ENCODE measurements around the gene RMND5A.

Gene RMND5A

GRCh38 chr2:86774862-86775261 is 54.8 kb downstream of the RMND5A start:
- no peak overlapping the region for H3K4me3 ChIP-seq (ENCODE audit: insufficient read depth, low read length, poor library complexity, severe bottlenecking)
- H4K20me1 ChIP-seq (ENCODE audit: low read depth, low read length) = no peaks in the 10 kb centered on the region
- H3K9me2 ChIP-seq (replicated peaks; ENCODE audit: insufficient read depth, low read length) = no peaks in the 10 kb centered on the region
- TF ChIP-seq EZH2phosphoT487 (conservative IDR thresholded peaks at IDR 0.05; ENCODE audit: low read length) = no peak
- no peak for TF ChIP-seq CTCF (IDR thresholded peaks at IDR 0.05; ENCODE audit: insufficient read depth, low read length, poor library complexity, severe bottlenecking)
- no peaks in the 10 kb centered on the region for H3K79me2 ChIP-seq (ENCODE audit: insufficient read depth, low read length)
- no peaks in the 10 kb centered on the region for H3K27me3 ChIP-seq (ENCODE audit: low read length)
- H3K27ac ChIP-seq (ENCODE audit: low read depth, low read length) = no peak overlapping the region
- H3K4me2 ChIP-seq (ENCODE audit: low read depth, low read length, poor library complexity, severe bottlenecking) = no peak overlapping the region
- H2AFZ ChIP-seq (ENCODE audit: low read depth, low read length, severe bottlenecking) = no peak overlapping the region
- no peaks in the 10 kb centered on the region for H3F3A ChIP-seq (ENCODE audit: insufficient read depth)
- no peak overlapping the region for H3K9ac ChIP-seq (ENCODE audit: low read length)
- peaks cover 11% of the 10 kb centered on the region for H3K36me3 ChIP-seq (ENCODE audit: low read length)
- no peaks in the 10 kb centered on the region for H3K9me3 ChIP-seq (ENCODE audit: insufficient read depth, low read length)

GRCh38 chr2:86775338-86775737 is 55.2 kb downstream of the RMND5A start:
- Histone ChIP-seq H3K4me3 (ENCODE audit: insufficient read depth, low read length, poor library complexity, severe bottlenecking) (no peak overlapping the region), H3K79me2 (ENCODE audit: insufficient read depth, low read length) (no peaks in the 10 kb centered on the region), H2AFZ (ENCODE audit: low read depth, low read length, severe bottlenecking) (no peak overlapping the region), H3K27me3 (ENCODE audit: low read length) (no peaks in the 10 kb centered on the region), H3K36me3 (ENCODE audit: low read length) (peaks cover 11% of the 10 kb centered on the region), H4K20me1 (ENCODE audit: low read depth, low read length) (no peaks in the 10 kb centered on the region), H3K9ac (ENCODE audit: low read length) (no peak overlapping the region), H3F3A (ENCODE audit: insufficient read depth) (no peaks in the 10 kb centered on the region), H3K27ac (ENCODE audit: low read depth, low read length) (no peak overlapping the region), H3K9me2 (replicated peaks; ENCODE audit: insufficient read depth, low read length) (no peaks in the 10 kb centered on the region), H3K4me2 (ENCODE audit: low read depth, low read length, poor library complexity, severe bottlenecking) (no peak overlapping the region), H3K9me3 (ENCODE audit: insufficient read depth, low read length) (no peaks in the 10 kb centered on the region)
- TF ChIP-seq CTCF (IDR thresholded peaks at IDR 0.05; ENCODE audit: insufficient read depth, low read length, poor library complexity, severe bottlenecking) = no peak
- no peak for TF ChIP-seq EZH2phosphoT487 (conservative IDR thresholded peaks at IDR 0.05; ENCODE audit: low read length)

GRCh38 chr2:86776532-86776931 is 56.4 kb downstream of the RMND5A start:
- H3K27me3 ChIP-seq (ENCODE audit: low read length) = no peaks in the 10 kb centered on the region
- no peak overlapping the region for H3K4me2 ChIP-seq (ENCODE audit: low read depth, low read length, poor library complexity, severe bottlenecking)
- H3K9ac ChIP-seq (ENCODE audit: low read length) = no peak overlapping the region
- H3K9me3 ChIP-seq (ENCODE audit: insufficient read depth, low read length) = no peaks in the 10 kb centered on the region
- H3K79me2 ChIP-seq (ENCODE audit: insufficient read depth, low read length) = no peaks in the 10 kb centered on the region
- no peaks in the 10 kb centered on the region for H4K20me1 ChIP-seq (ENCODE audit: low read depth, low read length)
- no peak overlapping the region for H2AFZ ChIP-seq (ENCODE audit: low read depth, low read length, severe bottlenecking)
- no peak overlapping the region for H3K4me3 ChIP-seq (ENCODE audit: insufficient read depth, low read length, poor library complexity, severe bottlenecking)
- peaks cover 11% of the 10 kb centered on the region for H3K36me3 ChIP-seq (ENCODE audit: low read length)
- no peaks in the 10 kb centered on the region for H3K9me2 ChIP-seq (replicated peaks; ENCODE audit: insufficient read depth, low read length)
- no peaks in the 10 kb centered on the region for H3F3A ChIP-seq (ENCODE audit: insufficient read depth)
- no peak overlapping the region for H3K27ac ChIP-seq (ENCODE audit: low read depth, low read length)
- TF ChIP-seq EZH2phosphoT487 (conservative IDR thresholded peaks at IDR 0.05; ENCODE audit: low read length) = no peak
- no peak for TF ChIP-seq CTCF (IDR thresholded peaks at IDR 0.05; ENCODE audit: insufficient read depth, low read length, poor library complexity, severe bottlenecking)

All from SU-DHL-6 (cell line).